ENCODE data around the gene SLCO1B3. TPM values are rescaled to one million over a fixed set of nuclear protein-coding genes. Genes with fewer than 3 reads are reported as not detected.

The SLCO1B3 gene
- total and polyA plus RNA-seq, 2 donors (not counting 3 experiments of a cell fraction or from before 2014, with no cell fraction given), result not detected

- no peak for TF ChIP-seq MAX (IDR thresholded peaks at IDR 0.05; ENCODE audit: insufficient read depth, insufficient read length)
- POLR2A ChIA-PET, result no interaction called here
- no peak for DNase-seq (ENCODE audit: low read depth, low spot score)
- no peaks in the 10 kb centered on the region for H3K27me3 ChIP-seq (ENCODE audit: control insufficient read depth in 2 of 2, insufficient read depth in 2 of 2, low read length in 2 of 2)
- H3K79me2 ChIP-seq (ENCODE audit: control insufficient read depth, insufficient read depth, low read length), result no peaks in the 10 kb centered on the region
- no peaks in the 10 kb centered on the region for H3K4me1 ChIP-seq (ENCODE audit: control insufficient read depth, extremely low read depth, insufficient read depth, low read length)
- FAIRE-seq, result no peak
- no TSS peak for BruUV-seq (replicated peaks)
- H3K36me3 ChIP-seq (ENCODE audit: control insufficient read depth in 2 of 2, extremely low read depth in 1 of 2, insufficient read depth in 2 of 2, low read length in 2 of 2), result no peaks in the 10 kb centered on the region
- H3K9ac ChIP-seq (replicated peaks; ENCODE audit: extremely low read depth, insufficient read depth, low read length), result no peak overlapping the region
- H3K27ac ChIP-seq (ENCODE audit: insufficient read depth, low read depth, low read length), result no peak overlapping the region
- no peaks in the 10 kb centered on the region for H3K9me3 ChIP-seq (replicated peaks; ENCODE audit: control insufficient read depth, insufficient read depth, low read length)
- H3K4me2 ChIP-seq (ENCODE audit: insufficient read depth, low read length), result no peak overlapping the region
- intact Hi-C loops (cut with micrococcal nuclease), result no loop called here
- no peaks in the 10 kb centered on the region for H3K9me1 ChIP-seq (replicated peaks; ENCODE audit: control insufficient read depth, extremely low read depth, insufficient read depth, low read length)
- dilution Hi-C loops (cut with MboI; ENCODE audit: extremely low pct_ligation_motif_present, low sequenced_read_pairs), result no loop called here
- CTCF ChIA-PET, result interaction anchor here (1.2 kb wide), 1 partner anchor 13 kb away, joined by 3 read pairs; no protein-coding TSS in a partner anchor
- no peak overlapping the region for H2AFZ ChIP-seq (ENCODE audit: low read depth, low read length)
- no peaks in the 10 kb centered on the region for H4K20me1 ChIP-seq (replicated peaks; ENCODE audit: control insufficient read depth, extremely low read depth, insufficient read depth, low read length)
- no peak overlapping the region for H3K4me3 ChIP-seq (replicated peaks in 1 of 3; ENCODE audit: insufficient read depth in 1 of 3, low read depth in 1 of 3, low read length in 3 of 3)
These were observed 153.3 kb downstream of the SLCO1B3 start for GRCh38 chr12:20963762-20964161.

Small RNA genes lying within 50 kb of the gene (small RNA-seq; reads per million reads assigned to genes)
- gene AC011604.1 (ENCODE audit: insufficient read depth, insufficient read length, low read depth, low replicate concordance), result not detected

Other genes starting within 250 kb of the SLCO1B3 start
- gene SLCO1C1, start 115.4 kb upstream of the SLCO1B3 start, total RNA-seq, result 0.66 and 1.9 TPM in 2 replicates
- 0.06 and 0.07 TPM in 2 replicates for gene SLCO1C1, start 115.4 kb upstream of the SLCO1B3 start, polyA plus RNA-seq

Data from endothelial cell of umbilical vein (primary cell).